ENCODE measurements around the gene ARVCF.
"Not testable (repeated sequence)": the region's sequence is repeated elsewhere in the genome, so short reads cannot be mapped to it uniquely, and the experiment has no call there.

ARVCF gene

GRCh38 chr22:19930551-19931486, 85.8 kb downstream of the ARVCF start:
- no peak for DNase-seq

- DNase-seq = no peak
Observed at GRCh38 chr22:19929586-19930550, 86.8 kb downstream of the ARVCF start.

GRCh38 chr22:19928207-19928606, 88.4 kb downstream of the ARVCF start:
- DNase-seq = no peak

- no peak for DNase-seq
Observed at GRCh38 chr22:19927696-19928095, 88.9 kb downstream of the ARVCF start.

GRCh38 chr22:19926028-19926427, 90.6 kb downstream of the ARVCF start:
- not testable (repeated sequence) for DNase-seq

GRCh38 chr22:19923914-19924513, 92.6 kb downstream of the ARVCF start:
- no peak for DNase-seq

GRCh38 chr22:19921544-19922081, 95.0 kb downstream of the ARVCF start:
- DNase-seq = no peak

Measured in CD4-positive, alpha-beta T cell treated with Interleukin-1 beta for 1 hour (primary cell).